ENCODE results near the gene MPDZ.

- TF ChIP-seq POLR2A (IDR thresholded peaks at IDR 0.05; ENCODE audit: low read length) (no peak), GATA1 (IDR thresholded peaks at IDR 0.05; ENCODE audit: low read depth, low read length) (no peak)
These were observed 128.0 kb downstream of the MPDZ start for GRCh38 chr9:13151489-13151888.

Data from erythroblast (primary cell).